IMR-90 (cell line): ENCODE results near the gene CRYBA1. TPM values are rescaled to one million over a fixed set of nuclear protein-coding genes. Genes with fewer than 3 reads are reported as not detected.

Experiments
- ATAC-seq: fragments of 200-7000 bp; cut with Tn5 transposase; 2 replicates; pipeline ENCODE4 v1.9.1; 2020; ENCODE audit warnings: low read depth, mild to moderate bottlenecking, moderate library complexity
- BruUV-seq: library from RNA; stranded (reverse); fragments of 400-500 nt; replicated peaks from 2 replicates; lab custom pipeline; 2021; lab: Mats Ljungman, UMichigan
- CTCF ChIA-PET: fragments of 300-600 bp; formaldehyde crosslinking; extraction: SDS; loops from one replicate; lab custom pipeline; 2021; ENCODE audit warnings: antibody characterized with exemption; lab: Yijun Ruan, JAX
- POLR2A ChIA-PET: fragments of 300-600 bp; sonication (Branson Sonifier 250); formaldehyde crosslinking; loops from one replicate; lab custom pipeline; 2022; ENCODE audit warnings: antibody characterized with exemption; ENCODE audit not compliant: unreplicated experiment; lab: Charles Lee
- DNase-seq: peaks from one replicate; pipeline ENCODE4 v3.0.0; 2013
- H2AFZ ChIP-seq: replicated peaks from 2 replicates; pipeline ENCODE3; 2013; ENCODE audit warnings: low read length, mild to moderate bottlenecking; ENCODE audit not compliant: poor library complexity
- H2AK5ac ChIP-seq: 2 replicates; pipeline ENCODE4 v1.6.1; 2013; ENCODE audit warnings: low read depth, low read length, inconsistent platforms
- H2AK9ac ChIP-seq: replicated peaks from 2 replicates; pipeline ENCODE3; 2013; ENCODE audit warnings: mild to moderate bottlenecking, low read depth, low read length, moderate library complexity; ENCODE audit not compliant: poor library complexity
- H2BK120ac ChIP-seq: 2 replicates; pipeline ENCODE4 v1.6.1; 2013; ENCODE audit warnings: low read depth, low read length, inconsistent platforms
- H2BK15ac ChIP-seq: 3 replicates; pipeline ENCODE4 v1.6.1; 2013; ENCODE audit warnings: low read depth, low read length, inconsistent platforms
- H2BK20ac ChIP-seq: 2 replicates; pipeline ENCODE4 v1.6.1; 2013; ENCODE audit warnings: low read depth, mild to moderate bottlenecking, inconsistent platforms, low read length, moderate library complexity
- H2BK5ac ChIP-seq: 2 replicates; pipeline ENCODE4 v1.6.1; 2013; ENCODE audit warnings: mild to moderate bottlenecking, low read depth, low read length, inconsistent platforms; ENCODE audit not compliant: poor library complexity, severe bottlenecking
- H3K14ac ChIP-seq: replicated peaks from 2 replicates; pipeline ENCODE4 v1.6.1; 2013; ENCODE audit warnings: low read depth, low read length, inconsistent platforms
- H3K18ac ChIP-seq: 2 replicates; pipeline ENCODE4 v1.6.1; 2013; ENCODE audit warnings: low read depth, low read length, control low read depth
- H3K23ac ChIP-seq: 2 replicates; pipeline ENCODE4 v1.6.1; 2013; ENCODE audit warnings: low read depth, low read length, inconsistent platforms
- H3K27ac ChIP-seq: 2 replicates; pipeline ENCODE4 v1.5.1; 2013; ENCODE audit warnings: mild to moderate bottlenecking, control low read depth, low read length; ENCODE audit not compliant: insufficient read depth
- H3K27me3 ChIP-seq: 2 replicates; pipeline ENCODE4 v1.6.1; 2013; ENCODE audit warnings: low read length; ENCODE audit not compliant: control insufficient read depth, insufficient read depth
- H3K36me3 ChIP-seq: 2 replicates; pipeline ENCODE4 v1.6.1; 2013; ENCODE audit warnings: low read length, mixed read lengths; ENCODE audit not compliant: control insufficient read depth, insufficient read depth
- H3K4ac ChIP-seq: 2 replicates; pipeline ENCODE4 v1.6.1; 2013; ENCODE audit warnings: low read depth, low read length, inconsistent platforms
- H3K4me1 ChIP-seq: 2 replicates; pipeline ENCODE4 v1.6.1; 2013; ENCODE audit warnings: low read length, mixed read lengths; ENCODE audit not compliant: control insufficient read depth, insufficient read depth
- H3K4me2 ChIP-seq: 2 replicates; pipeline ENCODE4 v1.6.1; 2013; ENCODE audit warnings: low read depth, mild to moderate bottlenecking, control low read depth, low read length, moderate library complexity
- H3K4me3 ChIP-seq: 2 replicates; pipeline ENCODE4 v1.5.1; 2013; ENCODE audit warnings: low read depth, mild to moderate bottlenecking, control low read depth, low read length, moderate library complexity; ENCODE audit not compliant: insufficient read depth
- H3K56ac ChIP-seq: 2 replicates; pipeline ENCODE4 v1.6.1; 2013; ENCODE audit warnings: low read length, inconsistent platforms; ENCODE audit not compliant: insufficient read depth; ENCODE audit errors: extremely low read depth
- H3K79me1 ChIP-seq, 2 experiments: 2 replicates each; pipeline ENCODE4 v1.6.1; 2013; ENCODE audit warnings: low read length in 2 of 2, inconsistent platforms in 1 of 2, low read depth in 1 of 2
- H3K9ac ChIP-seq: 2 replicates; pipeline ENCODE4 v1.6.1; 2013; ENCODE audit warnings: low read depth, low read length, control low read depth
- H3K9me1 ChIP-seq: 2 replicates; pipeline ENCODE4 v1.6.1; 2013; ENCODE audit warnings: low read length, inconsistent platforms; ENCODE audit not compliant: insufficient read depth
- H3K9me3 ChIP-seq: 2 replicates; pipeline ENCODE4 v1.6.1; 2013; ENCODE audit warnings: low read length; ENCODE audit not compliant: control insufficient read depth, insufficient read depth
- H4K20me1 ChIP-seq: 2 replicates; pipeline ENCODE4 v1.6.1; 2013; ENCODE audit warnings: low read length, inconsistent platforms; ENCODE audit not compliant: insufficient read depth
- H4K5ac ChIP-seq: 2 replicates; pipeline ENCODE4 v1.6.1; 2013; ENCODE audit warnings: mild to moderate bottlenecking, low read depth, low read length, control low read depth
- H4K8ac ChIP-seq, 2 experiments: 2 replicates each; pipeline ENCODE4 v1.6.1; 2013; ENCODE audit warnings: low read depth in 2 of 2, low read length in 2 of 2, control low read depth in 1 of 2, inconsistent platforms in 1 of 2
- H4K91ac ChIP-seq: 2 replicates; pipeline ENCODE4 v1.6.1; 2013; ENCODE audit warnings: low read depth, low read length, inconsistent platforms; ENCODE audit not compliant: insufficient read depth
- FOS ChIP-seq: fragments of 150-350 bp; IDR thresholded peaks from 2 replicates; pipeline ENCODE4 v1.6.1; 2016; ENCODE audit warnings: low read depth, low read length
- MAFK ChIP-seq: IDR thresholded peaks from 2 replicates; pipeline ENCODE4 v1.6.1; 2012; ENCODE audit warnings: low read depth, low read length, improper control_type of control experiment
- MXI1 ChIP-seq: IDR thresholded peaks from 2 replicates; pipeline ENCODE4 v1.6.1; 2012; ENCODE audit warnings: low read depth, mild to moderate bottlenecking, low read length, moderate library complexity, borderline replicate concordance
- NFE2L2 ChIP-seq: fragments of 150-350 bp; IDR thresholded peaks from 2 replicates; pipeline ENCODE4 v1.6.1; 2016; ENCODE audit warnings: low read depth, mild to moderate bottlenecking, low read length
- POLR2A ChIP-seq: IDR thresholded peaks from 2 replicates; pipeline ENCODE4 v1.6.1; 2012; ENCODE audit warnings: mild to moderate bottlenecking, low read depth, low read length
- WGBS, 2 experiments: methylation state at CpG; one replicate each; pipeline versions ENCODE4 v1.1.5 to v1.1.7; 2013; ENCODE audit warnings: missing lambda C conversion rate in 2 of 2; ENCODE audit not compliant: insufficient read length in 1 of 2; ENCODE audit errors: extremely low coverage in 2 of 2; 5-methylcytosine and 5-hydroxymethylcytosine counted together
- dilution Hi-C: fragments of 300-500 bp; cut with HindIII; formaldehyde crosslinking; loops from one replicate; pipeline ENCODE4 v1.14.3; 2018; ENCODE audit warnings: low sequenced_read_pairs; ENCODE audit not compliant: unreplicated experiment
- in situ Hi-C: fragments of 300-500 bp; cut with MboI; formaldehyde crosslinking; loops from 3 replicates; pipeline ENCODE4 v1.14.3; 2019; ENCODE audit warnings: low sequenced_read_pairs, inconsistent platforms, mixed read lengths
- intact Hi-C: fragments of 100-400 bp; cut with micrococcal nuclease; formaldehyde crosslinking; loops from 2 replicates; pipeline ENCODE4 v1.10.0; 2022
- polyA plus RNA-seq, 3 experiments: library from polyadenylated mRNA; depleted of rRNA; stranded (reverse); fragments of >200 nt; gene quantifications; 2 replicates each; pipeline ENCODE4 v1.2.3, GENCODE V29; 2012; ENCODE audit warnings: low replicate concordance in 1 of 3
- total RNA-seq: library from RNA; depleted of rRNA; stranded (reverse); fragments of >200 nt; gene quantifications from 2 replicates; pipeline ENCODE4 v1.2.3, GENCODE V29; 2012
- TF ChIP-seq, protein P1 (sequence below): conservative IDR thresholded peaks from 2 replicates; pipeline ENCODE4 v1.5.1; 2012; ENCODE audit warnings: mild to moderate bottlenecking, low read depth, low read length, improper control_type of control experiment

CRYBA1 gene
- total and polyA plus RNA-seq, 2 of the 4 experiments (the other 2 are of a cell fraction): not detected

DNA sequence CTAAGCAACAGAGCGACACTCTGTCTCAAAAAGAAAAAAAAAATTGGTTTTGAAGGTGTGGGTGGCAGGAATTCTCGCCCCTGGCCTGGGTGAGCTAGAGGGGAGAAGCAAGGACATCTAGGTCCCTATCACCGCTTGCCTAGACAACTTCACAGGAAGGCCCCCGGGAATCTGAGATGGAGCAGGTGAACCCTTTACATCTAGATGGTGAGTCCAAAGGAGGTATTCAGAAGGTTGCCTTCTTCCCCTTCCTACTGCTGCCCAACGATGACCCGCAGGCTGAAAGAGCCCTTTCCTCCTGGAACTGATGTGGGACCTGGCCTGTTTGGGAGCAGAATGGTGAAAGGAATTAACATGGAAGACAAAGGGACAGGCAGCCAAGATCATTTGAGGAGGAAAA lies 1.3 kb upstream of the CRYBA1 start:
- Histone ChIP-seq H3K4me3 (no peak overlapping the region), H2AK9ac (no peak overlapping the region), H3K56ac (no peak overlapping the region), H4K91ac (no peak overlapping the region), H3K18ac (no peak overlapping the region), H2AFZ (no peak overlapping the region), H3K9ac (no peak overlapping the region), H4K20me1 (no peaks in the 10 kb centered on the region), H3K27me3 (no peaks in the 10 kb centered on the region), H4K8ac (no peak overlapping the region), H2BK20ac (no peak overlapping the region), H2BK5ac (no peak overlapping the region), H3K79me1 (peaks cover 0 to 35% of the 10 kb centered on the region in 2 experiments; a peak in 2 of 4 replicates), H4K5ac (no peak overlapping the region), H2AK5ac (peak overlapping the region; percentile 54), H3K4me1 (peaks cover 20% of the 10 kb centered on the region), H3K4ac (no peak overlapping the region), H2BK120ac (no peak overlapping the region), H3K23ac (no peak overlapping the region), H2BK15ac (peak overlapping the region; percentile 60; the same call in 1 of the 3 replicates), H3K27ac (no peak overlapping the region), H3K9me3 (no peaks in the 10 kb centered on the region), H3K36me3 (no peaks in the 10 kb centered on the region), H3K9me1 (peaks cover 22% of the 10 kb centered on the region), H3K4me2 (no peak overlapping the region), H3K14ac (no peak overlapping the region)
- WGBS, 2 experiments: no CpG with 5 or more reads among the region's 6 CpGs
- DNase-seq (no peak), ATAC-seq (no peak)
- TF ChIP-seq, protein P1, sequence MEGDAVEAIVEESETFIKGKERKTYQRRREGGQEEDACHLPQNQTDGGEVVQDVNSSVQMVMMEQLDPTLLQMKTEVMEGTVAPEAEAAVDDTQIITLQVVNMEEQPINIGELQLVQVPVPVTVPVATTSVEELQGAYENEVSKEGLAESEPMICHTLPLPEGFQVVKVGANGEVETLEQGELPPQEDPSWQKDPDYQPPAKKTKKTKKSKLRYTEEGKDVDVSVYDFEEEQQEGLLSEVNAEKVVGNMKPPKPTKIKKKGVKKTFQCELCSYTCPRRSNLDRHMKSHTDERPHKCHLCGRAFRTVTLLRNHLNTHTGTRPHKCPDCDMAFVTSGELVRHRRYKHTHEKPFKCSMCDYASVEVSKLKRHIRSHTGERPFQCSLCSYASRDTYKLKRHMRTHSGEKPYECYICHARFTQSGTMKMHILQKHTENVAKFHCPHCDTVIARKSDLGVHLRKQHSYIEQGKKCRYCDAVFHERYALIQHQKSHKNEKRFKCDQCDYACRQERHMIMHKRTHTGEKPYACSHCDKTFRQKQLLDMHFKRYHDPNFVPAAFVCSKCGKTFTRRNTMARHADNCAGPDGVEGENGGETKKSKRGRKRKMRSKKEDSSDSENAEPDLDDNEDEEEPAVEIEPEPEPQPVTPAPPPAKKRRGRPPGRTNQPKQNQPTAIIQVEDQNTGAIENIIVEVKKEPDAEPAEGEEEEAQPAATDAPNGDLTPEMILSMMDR: no peak
- TF ChIP-seq POLR2A (no peak), NFE2L2 (no peak), FOS (no peak), MXI1 (no peak), MAFK (no peak)
- dilution Hi-C loops (no loop called here), in situ Hi-C loops (no loop called here), intact Hi-C loops (no loop called here)
- CTCF ChIA-PET: no interaction called here
- POLR2A ChIA-PET: no interaction called here
- no TSS peak for BruUV-seq
